Muscle layer of duodenum (tissue), 2 donors: Measurements from ENCODE around the gene B4GALT1.
"Not testable (repeated sequence)": the region's sequence is repeated elsewhere in the genome, so short reads cannot be mapped to it uniquely, and the experiment has no call there.

Experiments
- H3K27ac ChIP-seq: one replicate; pipeline ENCODE4 v1.7.0; 2013; ENCODE audit warnings: mild to moderate bottlenecking, low read length
- H3K27me3 ChIP-seq: one replicate; pipeline ENCODE4 v1.7.0; 2013; ENCODE audit warnings: low read depth, mild to moderate bottlenecking, control low read depth, low read length
- H3K36me3 ChIP-seq, 2 donors: one replicate each; pipeline ENCODE4 v1.7.0; 2013; ENCODE audit warnings: low read length in 2 of 2, control low read depth in 1 of 2, mild to moderate bottlenecking in 1 of 2; ENCODE audit not compliant: insufficient read depth in 2 of 2, control insufficient read depth in 1 of 2
- H3K4me1 ChIP-seq, 2 donors: one replicate each; pipeline ENCODE4 v1.7.0; 2013; ENCODE audit warnings: low read length in 2 of 2, mild to moderate bottlenecking in 2 of 2, control low read depth in 1 of 2, moderate library complexity in 1 of 2; ENCODE audit not compliant: insufficient read depth in 2 of 2, control insufficient read depth in 1 of 2
- H3K4me3 ChIP-seq, 2 donors: one replicate each; pipeline ENCODE4 v1.7.0; 2013; ENCODE audit warnings: low read length in 2 of 2, low read depth in 1 of 2, mild to moderate bottlenecking in 1 of 2
- H3K9me3 ChIP-seq, 2 donors: one replicate each; pipeline ENCODE4 v1.7.0; 2013; ENCODE audit warnings: low read length in 2 of 2, control low read depth in 1 of 2, mild to moderate bottlenecking in 1 of 2; ENCODE audit not compliant: control insufficient read depth in 1 of 2
- donor health status: healthy.

Gene B4GALT1

DNA sequence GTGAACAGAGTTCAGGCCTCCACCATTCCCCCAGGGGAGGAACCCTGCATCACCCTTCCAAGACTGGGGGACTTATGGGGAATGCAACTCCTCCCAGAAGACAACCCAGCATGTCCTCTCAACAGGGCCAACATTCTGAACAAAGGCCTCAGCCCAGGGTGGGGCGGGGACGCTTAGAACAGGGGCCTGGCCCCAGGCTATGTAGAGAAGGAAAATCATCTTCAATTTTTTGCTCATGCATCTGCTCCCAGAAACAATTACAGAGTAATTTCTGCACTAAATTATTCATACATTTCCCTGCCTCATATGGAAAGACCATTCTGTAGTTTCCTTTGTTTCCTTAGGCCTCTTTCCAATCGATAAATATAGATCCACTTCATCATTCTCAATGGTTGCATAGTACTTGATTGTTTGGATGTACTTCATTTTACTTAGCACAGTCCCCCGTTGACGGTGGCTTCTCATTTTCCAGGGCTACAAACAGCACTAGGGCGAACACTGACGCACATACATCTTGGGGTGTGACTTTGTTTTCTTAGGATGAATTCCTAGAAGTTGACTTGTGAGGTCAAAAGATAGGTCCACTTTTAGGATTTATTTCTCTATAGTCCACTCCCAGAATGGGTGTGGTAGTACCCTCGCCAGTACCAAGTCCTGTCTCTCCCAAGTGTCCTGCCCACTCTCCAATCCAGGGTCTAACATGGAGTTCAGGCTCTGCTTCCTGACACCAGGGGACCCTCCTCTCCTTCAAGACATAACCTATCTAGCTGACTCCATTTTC lies 63.4 kb downstream of the B4GALT1 start:
- Histone ChIP-seq H3K9me3 (no peaks in the 10 kb centered on the region), H3K4me1 (no peaks in the 10 kb centered on the region), H3K36me3 (no peaks in the 10 kb centered on the region), H3K27ac (no peak overlapping the region), H3K4me3 (no peak overlapping the region), H3K27me3 (no peaks in the 10 kb centered on the region)

DNA sequence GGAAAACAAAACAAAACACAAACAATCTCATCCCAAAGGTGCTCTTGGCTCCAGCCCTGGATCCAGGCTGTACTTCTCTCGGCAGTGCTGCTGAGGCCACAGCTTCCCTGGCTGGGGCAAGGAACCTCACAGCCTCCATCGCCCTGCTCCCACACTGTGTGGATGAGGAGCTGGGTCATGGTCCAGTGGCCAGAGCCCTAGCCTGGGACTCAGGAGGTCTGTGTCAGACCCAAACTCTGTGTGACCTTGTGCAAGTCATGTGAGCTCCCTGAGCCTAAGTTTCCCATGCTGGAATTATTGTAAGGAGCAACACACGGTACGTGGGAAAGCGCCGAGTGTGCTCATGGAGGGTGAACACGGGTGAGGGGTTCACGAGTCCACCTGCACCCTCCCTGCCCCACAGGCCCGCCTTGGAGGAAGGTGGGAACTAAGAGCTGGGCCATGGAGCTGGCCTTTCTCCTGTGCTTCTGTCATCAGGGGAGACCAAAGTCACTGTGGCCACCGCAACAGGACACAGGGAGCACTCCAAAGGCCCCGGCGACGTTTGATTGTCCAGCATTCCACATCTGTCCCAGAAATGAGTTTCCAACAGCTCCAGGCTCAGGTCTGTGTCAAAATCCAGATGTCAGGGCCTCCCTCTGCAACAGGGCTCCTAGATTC lies 64.5 kb downstream of the B4GALT1 start:
- H3K27me3 ChIP-seq = no peaks in the 10 kb centered on the region
- H3K4me3 ChIP-seq = no peak overlapping the region
- no peaks in the 10 kb centered on the region for H3K4me1 ChIP-seq
- H3K9me3 ChIP-seq = no peaks in the 10 kb centered on the region
- H3K36me3 ChIP-seq = no peaks in the 10 kb centered on the region
- no peak overlapping the region for H3K27ac ChIP-seq

DNA sequence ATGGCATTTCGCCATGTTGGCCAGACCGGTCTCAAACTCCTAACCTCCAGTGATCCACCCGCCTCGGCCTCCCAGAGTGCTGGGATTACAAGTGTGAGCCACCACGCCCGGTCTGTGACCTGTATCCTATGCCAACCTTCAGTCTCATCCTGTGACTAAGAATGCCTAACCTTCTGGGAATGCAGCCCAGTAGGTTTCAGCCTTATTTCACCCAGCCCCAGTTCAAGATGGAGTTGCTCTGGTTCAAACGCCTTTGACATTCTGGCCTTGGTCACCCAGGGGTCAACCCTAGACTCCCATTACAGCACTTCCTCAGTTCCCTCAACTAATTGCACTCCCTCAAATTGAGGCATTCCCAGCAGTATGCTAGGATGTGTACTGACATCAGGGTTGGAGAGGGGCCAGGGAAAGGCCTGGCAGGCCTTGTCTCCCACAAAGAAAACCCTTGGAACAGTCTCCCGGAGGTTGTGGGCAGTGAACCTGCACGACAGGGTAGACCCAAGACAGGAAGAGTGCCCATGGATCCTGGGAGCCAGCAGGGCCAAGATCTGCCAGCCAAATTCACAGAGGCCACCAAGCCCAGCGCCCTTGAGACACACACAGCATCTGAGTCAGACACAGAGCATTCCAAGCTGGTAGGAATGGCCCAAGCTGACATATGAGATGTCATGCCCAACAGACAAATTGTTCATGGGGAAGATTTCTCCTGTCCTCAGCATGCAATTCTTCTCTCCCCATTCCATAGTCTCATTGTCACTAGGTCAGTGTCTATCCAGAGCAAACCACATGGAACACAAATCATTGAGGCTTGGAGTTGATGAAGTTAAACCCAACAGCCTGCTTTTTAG lies 65.8 kb downstream of the B4GALT1 start:
- Histone ChIP-seq H3K4me1 (no peaks in the 10 kb centered on the region), H3K27me3 (no peaks in the 10 kb centered on the region), H3K27ac (no peak overlapping the region), H3K36me3 (no peaks in the 10 kb centered on the region), H3K4me3 (no peak overlapping the region), H3K9me3 (no peaks in the 10 kb centered on the region)

DNA sequence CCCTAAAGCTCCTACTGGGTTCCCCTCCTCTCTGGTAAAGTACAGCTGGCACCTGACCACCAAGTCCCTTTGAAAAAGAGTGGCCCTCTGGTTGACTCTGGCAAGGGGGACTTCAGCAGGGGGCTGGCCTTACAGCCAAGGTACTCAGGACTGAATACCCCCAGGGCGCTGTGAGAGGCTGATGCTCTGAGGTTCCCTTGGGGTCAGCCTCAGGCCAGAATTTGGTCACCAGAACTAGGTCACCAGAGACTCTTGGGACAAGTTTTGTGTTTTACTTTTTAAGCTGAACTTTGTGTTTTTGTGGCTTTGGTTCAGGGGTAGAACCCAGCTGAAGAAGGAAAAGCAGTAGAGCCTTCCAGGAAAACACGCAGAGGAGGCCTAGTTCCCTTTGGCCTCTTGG lies 67.4 kb downstream of the B4GALT1 start:
- H3K27ac ChIP-seq = no peak overlapping the region
- no peaks in the 10 kb centered on the region for H3K27me3 ChIP-seq
- no peak overlapping the region for H3K4me3 ChIP-seq
- no peaks in the 10 kb centered on the region for H3K36me3 ChIP-seq
- H3K4me1 ChIP-seq = no peaks in the 10 kb centered on the region
- no peaks in the 10 kb centered on the region for H3K9me3 ChIP-seq

DNA sequence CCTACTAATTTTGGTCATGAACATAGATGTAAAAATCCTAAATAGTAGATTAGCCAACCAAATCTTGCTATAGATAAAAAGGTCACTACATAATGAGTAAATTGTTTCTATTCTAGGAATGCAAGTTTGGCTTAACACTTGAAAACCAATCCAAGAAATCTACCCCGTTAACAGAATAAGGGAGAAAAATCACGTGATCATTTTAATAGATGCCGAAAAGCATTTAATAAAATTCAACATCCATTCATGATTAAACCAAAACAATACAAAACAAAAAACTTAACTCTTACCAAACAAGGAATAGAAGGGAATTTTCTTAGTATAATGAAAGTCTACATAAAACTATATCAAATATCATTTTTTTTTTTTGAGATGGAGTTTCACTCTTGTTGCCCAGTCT lies 69.9 kb downstream of the B4GALT1 start:
- H3K4me3 ChIP-seq = no peak overlapping the region
- no peak overlapping the region for H3K27ac ChIP-seq
- H3K27me3 ChIP-seq = no peaks in the 10 kb centered on the region
- no peaks in the 10 kb centered on the region for H3K4me1 ChIP-seq
- H3K9me3 ChIP-seq = no peaks in the 10 kb centered on the region
- H3K36me3 ChIP-seq = no peaks in the 10 kb centered on the region

DNA sequence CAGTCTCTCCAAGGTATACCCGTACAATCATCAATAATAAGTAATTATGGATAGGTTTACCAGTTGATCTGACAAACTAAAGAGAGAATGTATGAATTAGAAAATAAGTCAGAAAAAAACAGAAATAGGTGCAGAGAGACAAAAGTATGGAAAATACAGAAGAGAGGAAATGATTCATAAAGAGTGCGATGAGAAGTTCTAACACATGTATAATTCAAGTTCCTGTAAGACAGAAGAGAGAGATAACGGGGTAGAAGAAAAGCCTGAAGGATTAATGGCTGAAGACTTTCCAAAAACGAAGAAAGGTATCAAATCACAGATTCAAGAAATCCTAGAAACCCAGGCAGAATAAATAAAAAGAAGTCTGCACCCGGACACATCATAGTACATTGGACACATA lies 74.5 kb downstream of the B4GALT1 start:
- Histone ChIP-seq H3K36me3 (no peaks in the 10 kb centered on the region), H3K27me3 (no peaks in the 10 kb centered on the region), H3K4me3 (no peak overlapping the region), H3K9me3 (no peaks in the 10 kb centered on the region), H3K27ac (no peak overlapping the region), H3K4me1 (no peaks in the 10 kb centered on the region)

DNA sequence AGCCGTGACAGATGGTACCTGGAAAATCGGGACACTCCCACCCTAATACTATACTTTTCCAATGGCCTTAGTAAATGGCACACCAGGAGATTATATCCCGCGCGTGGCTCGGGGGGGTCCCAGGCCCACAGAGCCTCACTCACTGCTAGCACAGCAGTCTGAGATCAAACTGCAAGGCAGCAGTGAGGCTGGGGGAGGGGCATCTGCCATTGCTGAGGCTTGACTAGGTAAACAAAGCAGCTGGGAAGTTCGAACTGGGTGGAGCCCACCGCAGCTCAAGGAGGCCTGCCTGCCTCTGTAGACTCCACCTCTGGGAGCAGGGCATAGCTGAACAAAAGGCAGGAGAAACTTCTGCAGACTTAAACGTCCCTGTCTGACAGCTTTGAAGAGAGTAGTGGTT lies 81.5 kb downstream of the B4GALT1 start:
- not testable (repeated sequence) for H3K36me3 ChIP-seq, H3K4me3 ChIP-seq, H3K9me3 ChIP-seq, H3K4me1 ChIP-seq, H3K27ac ChIP-seq, H3K27me3 ChIP-seq

DNA sequence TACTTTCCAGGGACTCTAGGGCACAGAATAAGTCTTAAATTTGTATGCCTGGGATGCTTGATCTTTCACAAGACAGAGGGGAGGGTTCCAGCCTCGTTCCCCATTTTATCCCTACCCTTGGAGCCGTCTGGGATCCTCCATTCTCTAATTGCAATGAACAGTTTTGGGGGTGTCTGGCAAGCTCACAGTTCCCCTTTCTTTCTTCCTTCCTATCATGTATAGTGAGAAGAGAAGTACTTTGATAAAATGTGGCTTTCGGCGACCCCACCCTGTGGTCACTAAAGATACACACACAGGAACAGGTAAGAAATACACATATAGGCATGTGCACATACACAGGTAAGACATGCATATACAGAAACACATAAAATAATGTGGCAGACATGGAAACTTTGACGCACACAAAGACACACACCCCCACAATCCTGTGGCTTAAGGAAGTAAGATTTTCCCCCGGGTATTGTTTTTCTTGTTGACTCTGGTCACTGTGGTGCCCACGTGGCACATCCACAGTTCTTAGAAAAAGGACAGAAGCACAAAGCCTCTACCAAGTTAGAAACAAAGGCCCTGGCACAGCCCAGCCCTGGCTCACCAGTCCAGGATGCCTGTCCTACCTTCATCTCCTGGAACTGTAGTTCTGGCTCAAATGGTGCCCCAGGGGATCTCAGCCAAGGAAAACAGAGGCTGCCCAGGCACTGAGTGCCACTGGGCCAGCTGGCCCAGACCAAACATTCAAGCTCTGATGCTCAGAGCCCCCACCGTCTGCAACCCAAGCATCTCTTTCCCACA lies 84.4 kb downstream of the B4GALT1 start:
- no peak overlapping the region for H3K27ac ChIP-seq

DNA sequence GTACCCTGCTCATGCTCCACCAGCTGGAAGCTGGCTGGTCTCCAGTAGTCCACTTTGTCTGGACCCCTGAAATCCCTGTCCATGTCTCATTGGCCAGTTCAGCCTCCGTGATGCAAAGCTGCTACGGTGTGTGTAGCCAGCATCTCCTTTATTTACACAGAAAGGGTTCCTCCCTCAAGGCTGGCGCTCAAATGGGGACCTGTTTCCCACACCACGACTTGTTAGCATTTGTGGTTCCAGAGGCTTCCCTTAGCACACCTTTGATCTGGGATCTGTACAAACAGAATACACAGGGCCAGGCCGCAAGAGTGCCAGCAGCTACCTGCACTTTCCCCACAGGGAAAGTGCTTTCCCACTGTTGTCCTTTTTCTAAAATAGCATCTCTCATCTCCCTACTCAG lies 85.0 kb downstream of the B4GALT1 start:
- Histone ChIP-seq H3K36me3 (no peaks in the 10 kb centered on the region), H3K9me3 (no peaks in the 10 kb centered on the region), H3K4me3 (no peak overlapping the region), H3K4me1 (peaks cover 5 to 6% of the 10 kb centered on the region in 2 donors), H3K27me3 (no peaks in the 10 kb centered on the region), H3K27ac (no peak overlapping the region)

More for the DNA sequence above, 84.4 kb downstream of the B4GALT1 start:
- no peaks in the 10 kb centered on the region for H3K9me3 ChIP-seq
- peaks cover 5 to 6% of the 10 kb centered on the region in 2 donors for H3K4me1 ChIP-seq
- H3K27me3 ChIP-seq = no peaks in the 10 kb centered on the region
- no peak overlapping the region for H3K4me3 ChIP-seq
- no peaks in the 10 kb centered on the region for H3K36me3 ChIP-seq

DNA sequence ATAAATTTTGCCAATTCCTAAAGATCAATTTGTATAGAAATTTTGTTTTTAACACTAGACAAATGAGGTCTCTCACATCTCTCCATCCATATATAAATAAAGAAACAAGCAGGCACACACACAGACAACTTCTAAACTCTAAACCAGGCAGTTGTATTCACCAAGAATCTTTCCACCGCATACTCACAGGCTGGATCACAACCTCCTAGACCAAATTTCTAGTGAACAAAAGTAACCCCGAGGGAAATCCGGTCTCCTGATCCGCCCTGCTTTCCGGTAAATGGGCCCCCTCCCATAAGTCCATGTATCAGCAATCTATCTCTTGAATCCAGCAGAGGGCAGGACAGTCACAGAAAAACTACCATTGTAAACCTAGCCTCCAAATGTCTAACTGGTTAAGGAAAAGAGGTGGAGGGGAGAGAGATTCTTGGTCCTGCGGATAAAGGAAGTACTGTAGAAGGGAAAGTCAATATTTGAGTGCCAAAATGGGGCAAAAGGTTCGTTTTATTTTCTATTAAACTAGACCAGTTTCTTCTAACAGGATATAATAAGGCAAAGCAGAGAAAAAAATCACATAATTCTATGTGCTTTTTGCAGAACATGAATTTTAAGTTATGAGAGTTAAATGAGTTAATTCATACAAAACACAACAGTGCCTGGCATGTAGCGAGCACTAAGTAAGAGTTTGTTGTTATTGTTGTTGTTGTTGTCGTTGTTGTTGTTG lies 85.8 kb downstream of the B4GALT1 start:
- no peaks in the 10 kb centered on the region for H3K9me3 ChIP-seq
- no peaks in the 10 kb centered on the region for H3K27me3 ChIP-seq
- peaks cover 5 to 6% of the 10 kb centered on the region in 2 donors for H3K4me1 ChIP-seq
- H3K4me3 ChIP-seq = peak overlapping the region in 1 of 2 donors; percentile 26
- peak overlapping the region; percentile 7 for H3K27ac ChIP-seq
- no peaks in the 10 kb centered on the region for H3K36me3 ChIP-seq
